ENCODE results near the gene CD9. TPM values are rescaled to one million over a fixed set of nuclear protein-coding genes. Genes with fewer than 3 reads are reported as not detected.
A peak's percentile ranks its signal among the peaks of the same experiment; 100 is the strongest.

The CD9 gene
- total and polyA plus RNA-seq, 8 donors, result 25.1 to 108 (median 33.8) TPM

GRCh38 chr12:6235906-6236640 is 35.9 kb downstream of the CD9 start:
- Histone ChIP-seq H3K4me3 (no peak overlapping the region), H3K9me3 (no peaks in the 10 kb centered on the region), H3K4me1 (peaks cover 12 to 28% (median 14%) of the 10 kb centered on the region in 3 donors), H3K36me3 (peaks cover 0 to 11% (median 0%) of the 10 kb centered on the region in 3 donors), H3K27me3 (no peaks in the 10 kb centered on the region), H3K27ac (peak overlapping the region in 3 of 4 donors; percentile 17 to 60 (median 58))
- intact Hi-C loops (cut with DNase I), result no loop called here
- 88 to 89% methylated on average over 22 of the region's 22 CpGs for WGBS, 2 donors
- ATAC-seq, result no peak
- DNase-seq, result peak in 1 of 6 donors; percentile 25
- no peak for TF ChIP-seq CTCF (IDR thresholded peaks at IDR 0.05)
- FAIRE-seq, result no peak

GRCh38 chr12:6236641-6236940 is 36.4 kb downstream of the CD9 start:
- Histone ChIP-seq H3K27ac (peak overlapping the region in 1 of 4 donors; percentile 17), H3K4me3 (no peak overlapping the region), H3K9me3 (no peaks in the 10 kb centered on the region), H3K27me3 (no peaks in the 10 kb centered on the region), H3K4me1 (peaks cover 9 to 23% (median 17%) of the 10 kb centered on the region in 3 donors), H3K36me3 (peaks cover 0 to 11% (median 0%) of the 10 kb centered on the region in 3 donors)
- ATAC-seq, result no peak
- TF ChIP-seq CTCF (IDR thresholded peaks at IDR 0.05), result no peak
- FAIRE-seq, result no peak
- WGBS, 2 donors, result 95 to 97% methylated on average over 6 of the region's 6 CpGs
- peak in 1 of 6 donors; percentile 12 for DNase-seq
- intact Hi-C loops (cut with DNase I), result no loop called here

- intact Hi-C loops (cut with DNase I), result no loop called here
- peak; percentile 13 for FAIRE-seq
- no peak for TF ChIP-seq CTCF (IDR thresholded peaks at IDR 0.05)
- no peak overlapping the region for H3K27ac ChIP-seq
- H3K9me3 ChIP-seq, result no peaks in the 10 kb centered on the region
- DNase-seq, result no peak
- no peak overlapping the region for H3K4me3 ChIP-seq
- WGBS, 2 donors, result 63 to 70% methylated on average over 1 of the region's 1 CpG
- peaks cover 0 to 11% (median 0%) of the 10 kb centered on the region in 3 donors for H3K36me3 ChIP-seq
- no peaks in the 10 kb centered on the region for H3K27me3 ChIP-seq
- peaks cover 2 to 12% (median 10%) of the 10 kb centered on the region in 3 donors for H3K4me1 ChIP-seq
- no peak for ATAC-seq
Measured at GRCh38 chr12:6237830-6238229, 37.6 kb downstream of the CD9 start.

GRCh38 chr12:6238875-6239274 is 38.7 kb downstream of the CD9 start:
- Histone ChIP-seq H3K4me1 (peaks cover 0 to 10% (median 5%) of the 10 kb centered on the region in 3 donors), H3K27ac (no peak overlapping the region)

More at GRCh38 chr12:6238875-6239274, 38.7 kb downstream of the CD9 start:
- TF ChIP-seq CTCF (IDR thresholded peaks at IDR 0.05), result no peak
- peaks cover 0 to 11% (median 0%) of the 10 kb centered on the region in 3 donors for H3K36me3 ChIP-seq
- intact Hi-C loops (cut with DNase I), result no loop called here
- peak in 1 of 6 donors; percentile 11 for DNase-seq
- WGBS, 2 donors, result 90 to 94% methylated on average over 3 of the region's 3 CpGs
- no peak for ATAC-seq
- no peaks in the 10 kb centered on the region for H3K9me3 ChIP-seq
- H3K4me3 ChIP-seq, result no peak overlapping the region
- no peaks in the 10 kb centered on the region for H3K27me3 ChIP-seq
- FAIRE-seq, result no peak

All from pancreas (tissue), 10 donors.